ENCODE measurements around the gene SLC2A13.

DNA sequence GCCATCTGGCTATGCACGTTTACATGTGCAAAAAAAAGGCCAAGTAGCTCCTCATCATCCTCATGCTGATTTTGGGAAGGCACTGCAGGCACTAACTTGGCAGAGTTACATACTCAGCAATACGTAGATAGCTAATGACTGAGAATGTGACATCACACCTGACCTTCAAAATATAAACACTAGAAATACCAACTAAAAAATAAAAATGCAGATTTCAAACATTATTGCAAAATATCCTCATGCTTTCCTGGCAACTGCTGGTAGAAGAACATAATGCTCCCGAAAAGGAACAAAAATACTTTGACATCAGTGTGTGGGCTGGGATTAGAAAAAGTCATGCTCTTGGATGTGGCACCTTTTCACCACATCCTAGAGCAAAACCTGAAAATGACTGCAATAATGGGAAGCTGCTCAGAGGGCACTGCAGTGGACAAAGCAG lies 333.0 kb downstream of the SLC2A13 start:
- TF ChIP-seq, protein P1, sequence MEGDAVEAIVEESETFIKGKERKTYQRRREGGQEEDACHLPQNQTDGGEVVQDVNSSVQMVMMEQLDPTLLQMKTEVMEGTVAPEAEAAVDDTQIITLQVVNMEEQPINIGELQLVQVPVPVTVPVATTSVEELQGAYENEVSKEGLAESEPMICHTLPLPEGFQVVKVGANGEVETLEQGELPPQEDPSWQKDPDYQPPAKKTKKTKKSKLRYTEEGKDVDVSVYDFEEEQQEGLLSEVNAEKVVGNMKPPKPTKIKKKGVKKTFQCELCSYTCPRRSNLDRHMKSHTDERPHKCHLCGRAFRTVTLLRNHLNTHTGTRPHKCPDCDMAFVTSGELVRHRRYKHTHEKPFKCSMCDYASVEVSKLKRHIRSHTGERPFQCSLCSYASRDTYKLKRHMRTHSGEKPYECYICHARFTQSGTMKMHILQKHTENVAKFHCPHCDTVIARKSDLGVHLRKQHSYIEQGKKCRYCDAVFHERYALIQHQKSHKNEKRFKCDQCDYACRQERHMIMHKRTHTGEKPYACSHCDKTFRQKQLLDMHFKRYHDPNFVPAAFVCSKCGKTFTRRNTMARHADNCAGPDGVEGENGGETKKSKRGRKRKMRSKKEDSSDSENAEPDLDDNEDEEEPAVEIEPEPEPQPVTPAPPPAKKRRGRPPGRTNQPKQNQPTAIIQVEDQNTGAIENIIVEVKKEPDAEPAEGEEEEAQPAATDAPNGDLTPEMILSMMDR (conservative IDR thresholded peaks at IDR 0.05 in 1 of 2, IDR thresholded peaks at IDR 0.05 in 1 of 2; ENCODE audit: extremely low read depth in 1 of 2, insufficient read depth in 1 of 2, low read depth in 1 of 2, low read length in 2 of 2), result no peak
- TF ChIP-seq EZH2 (IDR thresholded peaks at IDR 0.05; ENCODE audit: borderline replicate concordance, low read length), result no peak

Measured in mammary epithelial cell (primary cell).